ENCODE results near the gene WAPL. TPM values are rescaled to one million over a fixed set of nuclear protein-coding genes. Genes with fewer than 3 reads are reported as not detected.

Gene WAPL
- total and polyA plus RNA-seq, 11 donors, result 9.4 to 29.9 (median 21.0) TPM

DNA sequence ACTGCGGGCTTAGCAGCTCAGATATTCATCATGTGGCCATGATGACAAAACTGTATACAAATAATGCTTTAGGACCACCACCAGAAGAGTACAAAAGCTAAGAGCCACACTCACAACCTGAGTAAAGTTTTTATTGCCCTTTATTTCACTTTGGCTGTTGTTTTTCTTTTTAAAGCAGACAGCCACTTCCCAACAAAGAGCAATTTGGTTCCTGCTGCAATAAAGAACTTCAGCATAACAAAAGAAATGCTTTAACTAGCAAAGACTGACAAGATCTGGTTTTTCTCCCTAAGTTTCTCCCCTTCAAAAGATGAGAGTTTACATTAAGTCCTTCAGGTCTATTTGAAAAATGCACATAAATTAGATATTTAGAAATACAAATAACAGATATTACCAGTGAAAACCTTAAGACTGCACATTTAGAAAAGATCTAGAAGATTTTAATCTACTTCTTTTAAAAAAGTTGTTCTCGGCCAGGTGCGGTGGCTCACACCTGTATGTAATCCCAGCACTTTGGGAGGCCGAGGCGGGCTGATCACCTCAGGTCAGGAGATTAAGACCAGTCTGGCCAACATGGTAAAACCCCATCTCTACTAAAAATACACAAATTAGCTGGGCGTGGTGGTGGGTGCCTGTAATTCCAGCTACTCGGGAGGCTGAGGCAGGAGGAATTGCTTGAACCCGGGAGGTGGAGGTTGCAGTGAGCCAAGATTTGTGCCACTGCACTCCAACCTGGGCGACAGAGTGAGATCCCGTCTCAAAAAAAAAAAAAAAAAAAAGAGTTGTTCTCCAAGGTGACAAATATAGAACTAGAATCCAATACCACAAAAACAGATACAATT lies 59.4 kb downstream of the WAPL start:
- no peak overlapping the region for H3K27ac ChIP-seq
- intact Hi-C loops (cut with DNase I), result no loop called here
- 94 to 98% (median 96%) methylated on average over 10 of the region's 10 CpGs for WGBS, 4 donors
- no peak overlapping the region for H3K4me3 ChIP-seq
- no peaks in the 10 kb centered on the region for H3K9me3 ChIP-seq
- H3K4me1 ChIP-seq, result no peaks in the 10 kb centered on the region
- no peak for TF ChIP-seq POLR2A (IDR thresholded peaks at IDR 0.05)
- TF ChIP-seq, protein P1, sequence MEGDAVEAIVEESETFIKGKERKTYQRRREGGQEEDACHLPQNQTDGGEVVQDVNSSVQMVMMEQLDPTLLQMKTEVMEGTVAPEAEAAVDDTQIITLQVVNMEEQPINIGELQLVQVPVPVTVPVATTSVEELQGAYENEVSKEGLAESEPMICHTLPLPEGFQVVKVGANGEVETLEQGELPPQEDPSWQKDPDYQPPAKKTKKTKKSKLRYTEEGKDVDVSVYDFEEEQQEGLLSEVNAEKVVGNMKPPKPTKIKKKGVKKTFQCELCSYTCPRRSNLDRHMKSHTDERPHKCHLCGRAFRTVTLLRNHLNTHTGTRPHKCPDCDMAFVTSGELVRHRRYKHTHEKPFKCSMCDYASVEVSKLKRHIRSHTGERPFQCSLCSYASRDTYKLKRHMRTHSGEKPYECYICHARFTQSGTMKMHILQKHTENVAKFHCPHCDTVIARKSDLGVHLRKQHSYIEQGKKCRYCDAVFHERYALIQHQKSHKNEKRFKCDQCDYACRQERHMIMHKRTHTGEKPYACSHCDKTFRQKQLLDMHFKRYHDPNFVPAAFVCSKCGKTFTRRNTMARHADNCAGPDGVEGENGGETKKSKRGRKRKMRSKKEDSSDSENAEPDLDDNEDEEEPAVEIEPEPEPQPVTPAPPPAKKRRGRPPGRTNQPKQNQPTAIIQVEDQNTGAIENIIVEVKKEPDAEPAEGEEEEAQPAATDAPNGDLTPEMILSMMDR (IDR thresholded peaks at IDR 0.05), result no peak
- DNase-seq, result no peak
- no peaks in the 10 kb centered on the region for H3K27me3 ChIP-seq
- H3K36me3 ChIP-seq, result peaks cover 0 to 100% (median 97%) of the 10 kb centered on the region in 9 donors
- no peak for ATAC-seq

DNA sequence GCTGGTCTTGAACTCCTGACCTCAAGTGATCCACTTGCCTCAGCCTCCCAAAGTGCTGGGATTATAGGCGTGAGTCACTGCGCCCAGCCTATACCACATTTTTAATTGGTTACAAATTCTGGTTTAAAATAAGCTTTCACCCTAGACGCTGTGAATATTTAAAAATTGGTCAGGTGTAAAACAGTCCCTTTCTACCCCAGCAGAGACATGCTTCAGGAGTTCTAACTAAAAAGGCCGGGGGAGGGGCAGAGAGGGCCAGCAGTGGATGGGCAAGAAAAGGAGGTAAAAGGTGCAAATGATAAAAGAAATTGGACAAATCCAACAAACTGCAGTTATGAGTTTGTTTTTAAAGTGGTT lies 70.0 kb downstream of the WAPL start:
- intact Hi-C loops (cut with DNase I), result no loop called here
- H3K9me3 ChIP-seq, result no peaks in the 10 kb centered on the region
- DNase-seq (no peak), ATAC-seq (no peak)
- peaks cover 0 to 30% (median 0%) of the 10 kb centered on the region in 12 donors for H3K4me1 ChIP-seq
- H3K27ac ChIP-seq, result no peak overlapping the region
- 96 to 98% (median 98%) methylated on average over 4 of the region's 4 CpGs for WGBS, 4 donors
- H3K27me3 ChIP-seq, result no peaks in the 10 kb centered on the region
- no peak for TF ChIP-seq POLR2A (IDR thresholded peaks at IDR 0.05)
- TF ChIP-seq, protein P1 (IDR thresholded peaks at IDR 0.05), result no peak
- H3K4me3 ChIP-seq, result no peak overlapping the region
- H3K36me3 ChIP-seq, result peaks cover 0 to 94% (median 74%) of the 10 kb centered on the region in 9 donors

DNA sequence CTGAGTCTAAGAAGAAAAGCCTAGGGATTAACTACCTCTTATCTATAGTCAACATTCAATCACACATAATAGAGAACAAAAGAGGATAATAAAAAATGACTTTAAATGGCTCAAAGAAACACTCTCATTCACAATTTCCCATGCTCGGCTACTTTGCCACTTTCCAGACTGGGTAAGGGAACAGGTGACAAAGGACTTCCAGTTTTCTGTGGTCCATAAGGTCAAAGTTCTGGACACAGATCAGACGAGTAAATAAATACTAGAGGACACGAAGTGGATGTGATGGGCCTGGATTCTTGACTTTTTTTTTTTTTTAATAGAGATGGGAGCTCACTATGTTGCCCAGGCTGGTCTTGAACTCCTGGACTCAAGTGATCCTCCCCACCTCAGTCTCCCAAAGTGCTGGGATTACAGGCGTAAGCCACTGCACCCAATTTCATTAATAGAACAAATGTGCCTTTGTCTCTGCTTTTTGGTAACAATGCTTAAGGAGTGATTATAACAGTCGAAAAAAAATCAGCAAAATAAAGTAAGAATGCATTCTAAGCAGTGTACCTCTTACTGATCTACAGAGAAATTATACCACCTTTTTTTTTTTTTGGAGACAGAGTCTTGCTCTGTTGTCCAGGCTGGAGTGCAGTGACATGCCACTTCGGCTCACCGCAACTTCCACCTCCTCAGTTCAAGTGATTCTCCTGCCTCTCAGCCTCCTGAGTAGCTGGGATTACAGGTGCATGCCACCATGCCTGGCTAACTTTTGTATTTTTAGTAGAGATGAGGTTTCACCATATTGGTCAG lies 70.6 kb downstream of the WAPL start:
- Histone ChIP-seq H3K9me3 (no peaks in the 10 kb centered on the region), H3K4me1 (peaks cover 0 to 36% (median 0%) of the 10 kb centered on the region in 12 donors), H3K36me3 (peaks cover 0 to 94% (median 74%) of the 10 kb centered on the region in 9 donors), H3K4me3 (no peak overlapping the region), H3K27ac (no peak overlapping the region), H3K27me3 (no peaks in the 10 kb centered on the region)
- WGBS, 4 donors, result 88 to 94% (median 91%) methylated on average over 7 of the region's 7 CpGs
- TF ChIP-seq, protein P1 (IDR thresholded peaks at IDR 0.05), result no peak
- no peak for TF ChIP-seq POLR2A (IDR thresholded peaks at IDR 0.05)
- DNase-seq (no peak), ATAC-seq (no peak)
- intact Hi-C loops (cut with DNase I), result no loop called here

DNA sequence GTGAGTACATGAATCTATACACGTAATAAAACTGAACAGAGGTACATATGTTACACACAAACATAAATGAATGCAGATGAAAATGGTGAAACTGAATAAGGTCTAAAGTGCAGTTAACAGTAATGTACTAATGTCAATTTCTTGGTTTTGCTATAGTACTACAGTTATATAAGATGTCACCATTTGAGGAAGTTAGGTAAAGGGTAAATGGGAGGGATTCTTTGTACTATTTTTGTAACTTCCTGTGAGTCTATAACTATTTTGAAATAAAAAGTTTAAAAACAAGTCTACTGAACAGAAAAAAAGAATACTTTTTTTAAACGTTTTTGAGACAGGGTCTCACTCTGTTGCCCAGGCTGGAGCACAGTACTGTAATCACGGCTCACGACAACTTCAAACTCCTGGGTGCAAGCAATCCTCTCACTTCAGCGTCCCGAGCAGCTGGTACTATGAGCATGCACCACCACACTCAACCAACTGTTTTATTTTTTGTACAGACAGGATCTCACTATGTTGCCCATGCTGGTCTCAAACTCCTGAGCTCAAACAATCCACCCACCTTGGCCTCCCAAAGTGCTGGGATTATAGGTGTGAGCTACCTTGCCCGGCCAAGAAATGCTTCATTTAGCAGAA lies 71.5 kb downstream of the WAPL start:
- Histone ChIP-seq H3K4me1 (peaks cover 0 to 38% (median 0%) of the 10 kb centered on the region in 12 donors), H3K9me3 (no peaks in the 10 kb centered on the region), H3K27ac (peak overlapping the region in 1 of 12 donors; percentile 25), H3K36me3 (peaks cover 0 to 95% (median 82%) of the 10 kb centered on the region in 9 donors), H3K4me3 (no peak overlapping the region), H3K27me3 (no peaks in the 10 kb centered on the region)
- ATAC-seq (no peak), DNase-seq (no peak)
- intact Hi-C loops (cut with DNase I), result no loop called here
- no peak for TF ChIP-seq POLR2A (IDR thresholded peaks at IDR 0.05)
- 87 to 90% (median 89%) methylated on average over 7 of the region's 7 CpGs for WGBS, 4 donors

Data from heart left ventricle (tissue), 16 donors.